ENCODE measurements around the gene STEAP4. TPM values are rescaled to one million over a fixed set of nuclear protein-coding genes. Genes with fewer than 3 reads are reported as not detected.

Gene STEAP4
- total RNA-seq, 1 experiment from 2014 or later: 0.10 TPM

DNA sequence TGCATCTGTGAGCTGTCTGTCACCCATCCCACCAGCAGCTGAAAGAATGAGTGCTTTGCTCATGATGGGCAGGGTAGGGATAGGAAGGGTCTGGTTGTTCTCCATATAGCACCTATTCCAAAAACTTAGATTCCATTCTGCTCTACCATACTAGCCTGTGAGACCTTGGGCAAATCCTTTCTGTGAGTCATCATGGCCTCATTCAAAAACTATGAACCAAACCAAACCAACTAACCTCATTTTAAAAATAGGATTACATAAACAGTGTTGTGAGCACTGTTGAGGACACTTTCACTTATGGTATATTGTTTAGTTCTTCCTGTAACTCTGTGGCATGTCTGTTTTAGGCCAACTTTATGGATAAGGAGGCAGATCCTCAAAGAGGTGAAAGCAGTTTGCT is 30.9 kb upstream of the STEAP4 start:
- CTCF ChIA-PET: no interaction called here

GRCh38 chr7:88331322-88331721 is 24.6 kb upstream of the STEAP4 start:
- in situ Hi-C loops (cut with HindIII; ENCODE audit: low pct_unique_long_range_greater_than_20kb, low sequenced_read_pairs) (no loop called here), intact Hi-C loops (cut with micrococcal nuclease; ENCODE audit: unreplicated experiment) (no loop called here)
- no TSS peak for BruUV-seq (replicated peaks)
- POLR2A ChIA-PET: no interaction called here
- Histone ChIP-seq H3K9me3 (ENCODE audit: control insufficient read depth, insufficient read depth, low read depth, low read length) (no peaks in the 10 kb centered on the region), H3K27ac (ENCODE audit: low read length) (no peak overlapping the region), H3K4me3 (ENCODE audit: low read depth in 2 of 2, low read length in 2 of 2) (no peak overlapping the region), H3K27me3 (ENCODE audit: control insufficient read depth, insufficient read depth, low read length) (no peaks in the 10 kb centered on the region), H3K36me3 (ENCODE audit: control insufficient read depth, insufficient read depth, low read length) (no peaks in the 10 kb centered on the region), H3K4me1 (ENCODE audit: control insufficient read depth, insufficient read depth, low read length) (no peaks in the 10 kb centered on the region)
- CTCF ChIA-PET: no interaction called here
- no peak for ATAC-seq
- TF ChIP-seq TCF7L2 (IDR thresholded peaks at IDR 0.05; ENCODE audit: low read depth, low read length) (no peak), REST (IDR thresholded peaks at IDR 0.05; ENCODE audit: insufficient read depth in 1 of 2, low read depth in 2 of 2, low read length in 1 of 2) (no peak), CTCF (IDR thresholded peaks at IDR 0.05) (no peak), SIN3A (IDR thresholded peaks at IDR 0.05; ENCODE audit: borderline replicate concordance, insufficient read depth, low read depth, low read length) (no peak), POLR2AphosphoS5 (IDR thresholded peaks at IDR 0.05; ENCODE audit: low read depth, low read length) (no peak)
- DNase-seq (ENCODE audit: low read depth, low spot score): no peak

More for the DNA sequence above, 30.9 kb upstream of the STEAP4 start:
- no peaks in the 10 kb centered on the region for H3K4me1 ChIP-seq (ENCODE audit: control insufficient read depth, insufficient read depth, low read length)
- H3K27me3 ChIP-seq (ENCODE audit: control insufficient read depth, insufficient read depth, low read length): no peaks in the 10 kb centered on the region
- H3K27ac ChIP-seq (ENCODE audit: low read length): no peak overlapping the region
- no peak overlapping the region for H3K4me3 ChIP-seq (ENCODE audit: low read depth in 2 of 2, low read length in 2 of 2)
- in situ Hi-C loops (cut with HindIII; ENCODE audit: low pct_unique_long_range_greater_than_20kb, low sequenced_read_pairs): no loop called here
- TF ChIP-seq SIN3A (IDR thresholded peaks at IDR 0.05; ENCODE audit: borderline replicate concordance, insufficient read depth, low read depth, low read length): no peak
- no peak for TF ChIP-seq REST (IDR thresholded peaks at IDR 0.05; ENCODE audit: insufficient read depth in 1 of 2, low read depth in 2 of 2, low read length in 1 of 2)
- no peak for TF ChIP-seq TCF7L2 (IDR thresholded peaks at IDR 0.05; ENCODE audit: low read depth, low read length)
- TF ChIP-seq POLR2AphosphoS5 (IDR thresholded peaks at IDR 0.05; ENCODE audit: low read depth, low read length): no peak
- TF ChIP-seq CTCF (IDR thresholded peaks at IDR 0.05): no peak
- BruUV-seq (replicated peaks): no TSS peak
- no peak for ATAC-seq
- H3K9me3 ChIP-seq (ENCODE audit: control insufficient read depth, insufficient read depth, low read depth, low read length): no peaks in the 10 kb centered on the region
- no peaks in the 10 kb centered on the region for H3K36me3 ChIP-seq (ENCODE audit: control insufficient read depth, insufficient read depth, low read length)
- no peak for DNase-seq (ENCODE audit: low read depth, low spot score)
- intact Hi-C loops (cut with micrococcal nuclease; ENCODE audit: unreplicated experiment): no loop called here
- POLR2A ChIA-PET: no interaction called here

Data from Panc1 (cell line).